ENCODE measurements around the gene SRP54.

- TF ChIP-seq CTCF (IDR thresholded peaks at IDR 0.05) (no peak), EZH2phosphoT487 (IDR thresholded peaks at IDR 0.05) (no peak)
These were observed 12.1 kb upstream of the SRP54 start for GRCh38 chr14:34970665-34971064.

Measured in neural progenitor cell (in vitro differentiated cells).